Inflammatory macrophage treated with lipopolysaccharide for 4 hours (primary cell): Measurements from ENCODE around the gene SLIT3.

Source experiments
- DNase-seq: peaks from one replicate; pipeline ENCODE4 v3.0.0-alpha.2; 2020

SLIT3 gene

GRCh38 chr5:168908207-168908606, 392.7 kb downstream of the SLIT3 start:
- DNase-seq: no peak

GRCh38 chr5:168903061-168903460, 397.9 kb downstream of the SLIT3 start:
- DNase-seq: no peak

- DNase-seq: no peak
Measured at GRCh38 chr5:168899673-168900072, 401.3 kb downstream of the SLIT3 start.

- no peak for DNase-seq
Measured at GRCh38 chr5:168899264-168899663, 401.7 kb downstream of the SLIT3 start.

GRCh38 chr5:168898247-168898911, 402.6 kb downstream of the SLIT3 start:
- no peak for DNase-seq

GRCh38 chr5:168897387-168898122, 403.4 kb downstream of the SLIT3 start:
- no peak for DNase-seq

GRCh38 chr5:168895295-168896071, 405.5 kb downstream of the SLIT3 start:
- DNase-seq: no peak

DNA sequence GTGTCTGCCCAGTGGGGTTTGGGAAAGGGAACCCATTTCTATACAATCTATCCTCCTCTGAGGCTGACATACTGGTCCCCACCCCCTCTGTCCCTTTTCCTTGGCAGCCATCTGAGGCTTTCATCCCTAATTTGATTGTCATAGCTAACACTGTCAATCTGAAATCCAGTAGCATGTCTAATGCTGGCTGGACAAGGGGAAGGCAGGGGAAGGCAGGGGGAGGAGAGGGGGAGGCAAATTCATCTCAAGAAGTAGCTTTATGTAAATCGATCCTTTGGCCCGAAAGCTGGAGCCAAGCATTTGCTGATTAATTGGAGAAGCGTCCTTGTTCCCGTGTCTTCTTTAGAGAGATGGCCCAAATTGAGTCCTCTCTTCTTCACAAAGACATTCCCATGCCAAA, 407.7 kb downstream of the SLIT3 start:
- no peak for DNase-seq

GRCh38 chr5:168892618-168893186, 408.2 kb downstream of the SLIT3 start:
- DNase-seq: no peak

GRCh38 chr5:168890816-168891812, 409.8 kb downstream of the SLIT3 start:
- no peak for DNase-seq

DNA sequence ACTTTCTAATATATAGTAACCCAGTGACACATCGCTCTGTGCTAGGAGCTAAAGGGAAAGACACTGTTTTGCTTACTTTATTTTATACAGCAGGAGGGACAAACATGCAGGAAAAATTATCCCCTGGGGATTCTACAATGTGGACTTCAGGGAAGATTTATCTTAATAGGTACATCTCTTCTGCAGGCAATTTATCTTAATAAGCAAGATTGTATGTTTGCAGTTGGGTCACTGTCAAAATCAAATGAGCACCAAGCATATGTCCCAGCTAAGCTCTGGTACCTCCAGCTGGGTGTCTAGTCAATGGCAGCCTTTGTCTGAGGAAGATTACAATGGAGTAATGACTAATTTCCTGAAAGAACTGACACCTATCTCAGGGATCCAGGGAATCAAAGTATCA, 411.9 kb downstream of the SLIT3 start:
- no peak for DNase-seq

GRCh38 chr5:168887931-168888330, 413.0 kb downstream of the SLIT3 start:
- no peak for DNase-seq

- no peak for DNase-seq
Measured at GRCh38 chr5:168886157-168886556, 414.8 kb downstream of the SLIT3 start.

DNA sequence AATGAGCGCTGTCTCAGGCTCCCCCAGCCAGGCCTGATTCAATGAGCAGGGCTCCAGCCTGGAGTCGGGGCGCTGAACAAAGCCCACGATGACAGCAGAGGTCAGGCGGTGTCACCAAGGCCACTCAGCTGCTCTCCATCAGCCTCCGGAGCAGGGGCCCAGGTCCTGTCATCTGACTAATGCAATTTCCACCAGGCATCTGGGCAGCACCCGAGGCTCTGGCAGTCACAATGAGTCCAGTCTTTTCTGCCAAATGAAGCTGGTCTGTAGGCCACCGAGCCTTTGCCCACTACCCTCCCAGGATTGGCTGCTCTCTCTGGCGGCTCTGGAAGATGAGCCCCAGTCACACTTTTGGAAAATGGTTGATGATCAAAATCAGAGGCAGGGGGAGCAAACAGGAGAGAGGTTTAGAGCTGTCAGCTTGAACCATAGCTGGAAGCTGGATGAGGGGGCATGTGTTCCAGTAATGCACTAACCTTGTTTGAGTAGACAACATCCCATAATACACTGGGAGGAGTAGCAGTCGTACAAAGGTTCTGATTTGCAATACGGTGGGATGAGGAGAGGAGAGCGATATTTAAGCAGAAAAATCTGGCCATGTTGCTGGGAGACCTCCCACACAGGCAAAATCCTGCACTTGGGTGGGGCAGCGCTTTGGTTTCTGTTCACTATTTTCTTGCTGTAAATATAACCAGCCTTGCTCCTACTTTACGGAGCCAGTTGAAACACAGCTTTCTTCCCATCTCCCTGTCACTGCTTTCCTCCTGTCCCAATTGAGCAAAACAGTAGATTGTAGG, 415.4 kb downstream of the SLIT3 start:
- DNase-seq: peak; percentile 22

GRCh38 chr5:168883991-168884390, 416.9 kb downstream of the SLIT3 start:
- no peak for DNase-seq

GRCh38 chr5:168883281-168883741, 417.6 kb downstream of the SLIT3 start:
- DNase-seq: no peak

DNA sequence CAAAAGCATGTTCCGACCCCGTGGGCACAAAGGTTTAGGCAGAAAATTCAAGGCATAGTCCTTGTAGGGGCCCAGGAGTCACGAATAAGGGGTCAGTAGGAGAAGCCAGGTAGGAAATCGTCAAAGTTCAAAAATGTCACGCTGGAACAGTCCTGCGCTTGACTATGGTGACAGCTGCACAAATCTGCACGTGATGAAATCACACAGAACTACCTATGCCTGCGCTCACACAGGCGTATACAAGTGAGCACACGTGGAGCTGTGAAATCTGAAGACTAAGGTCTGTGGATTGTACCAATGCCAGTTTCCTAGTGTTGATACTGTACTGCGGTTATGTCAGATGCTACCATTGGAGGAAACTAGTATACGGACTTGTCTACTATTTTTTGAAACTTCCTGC, 418.7 kb downstream of the SLIT3 start:
- DNase-seq: no peak

DNA sequence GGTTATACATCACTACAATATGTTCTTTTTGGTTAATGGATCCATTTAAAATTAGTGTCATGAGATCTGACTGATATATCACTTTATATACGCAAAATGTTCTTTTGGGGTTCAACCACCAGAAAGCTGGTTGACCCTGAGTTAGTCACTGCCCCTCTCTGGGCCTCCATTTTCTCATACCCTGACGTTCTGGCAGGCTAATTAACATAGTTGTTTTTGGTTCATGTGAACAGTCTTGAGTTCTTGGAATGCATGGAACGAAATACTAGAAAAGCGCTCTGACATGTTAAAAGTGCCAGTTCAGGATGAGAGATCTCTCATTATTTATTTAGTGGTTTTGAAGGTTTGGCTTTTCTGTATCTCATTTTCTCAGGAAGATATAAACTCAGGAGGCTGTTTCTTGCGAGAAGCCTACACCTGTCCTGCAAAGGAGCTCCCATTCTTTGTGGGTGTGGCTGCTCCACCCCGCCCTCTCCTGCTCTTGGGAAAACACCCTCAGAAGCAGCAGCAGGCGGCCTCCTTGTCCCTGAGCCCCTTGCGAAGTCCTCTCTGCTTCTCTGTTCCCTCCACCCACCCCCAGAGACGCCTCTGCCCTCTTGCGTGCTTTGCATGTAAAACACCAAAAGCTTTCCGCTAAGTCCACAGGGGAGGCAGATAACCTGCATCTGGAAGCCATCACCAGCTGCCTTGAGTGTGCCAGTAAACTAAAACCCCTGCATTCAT, 419.4 kb downstream of the SLIT3 start:
- no peak for DNase-seq

- no peak for DNase-seq
Measured at GRCh38 chr5:168879929-168880328, 421.0 kb downstream of the SLIT3 start.

DNA sequence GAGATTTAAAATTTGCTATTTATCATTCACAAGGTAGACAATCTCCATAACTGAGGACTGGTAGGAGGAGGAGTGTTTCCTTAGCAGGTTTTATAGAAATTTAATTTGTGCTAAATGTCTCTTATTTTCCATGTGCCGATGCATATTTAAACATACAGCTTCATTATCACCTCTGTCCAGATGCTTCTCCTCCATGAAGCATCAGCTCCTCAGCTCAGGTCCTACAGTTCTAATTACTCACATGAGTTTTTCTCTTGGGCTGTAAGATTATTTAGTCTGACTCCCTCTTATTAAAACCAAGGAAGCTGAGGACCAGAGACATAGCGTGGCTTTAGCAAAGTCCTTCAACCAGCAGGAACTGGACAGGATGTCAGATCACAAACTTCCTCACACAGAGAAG, 421.6 kb downstream of the SLIT3 start:
- no peak for DNase-seq
